KOPT-K1 (cell line): ENCODE data around the gene WASF1.
"Not testable (repeated sequence)": the region's sequence is repeated elsewhere in the genome, so short reads cannot be mapped to it uniquely, and the experiment has no call there.

ENCODE experiments used
- H3K27ac ChIP-seq: fragments of 200-600 bp; sonication (generic); 2 replicates; pipeline ENCODE4 v1.5.1; 2016; ENCODE audit warnings: antibody characterized with exemption, mild to moderate bottlenecking, low read depth, low read length; ENCODE audit not compliant: poor library complexity, severe bottlenecking
- H3K36me3 ChIP-seq: fragments of 200-600 bp; sonication (generic); 2 replicates; pipeline ENCODE4 v1.5.1; 2017; ENCODE audit warnings: antibody characterized with exemption, mild to moderate bottlenecking, low read length, moderate library complexity; ENCODE audit not compliant: insufficient read depth
- H3K9me3 ChIP-seq: fragments of 200-600 bp; sonication (generic); 2 replicates; pipeline ENCODE4 v1.5.1; 2017; ENCODE audit warnings: antibody characterized with exemption, low read length, mild to moderate bottlenecking; ENCODE audit not compliant: insufficient read depth, poor library complexity, severe bottlenecking

The WASF1 gene

DNA sequence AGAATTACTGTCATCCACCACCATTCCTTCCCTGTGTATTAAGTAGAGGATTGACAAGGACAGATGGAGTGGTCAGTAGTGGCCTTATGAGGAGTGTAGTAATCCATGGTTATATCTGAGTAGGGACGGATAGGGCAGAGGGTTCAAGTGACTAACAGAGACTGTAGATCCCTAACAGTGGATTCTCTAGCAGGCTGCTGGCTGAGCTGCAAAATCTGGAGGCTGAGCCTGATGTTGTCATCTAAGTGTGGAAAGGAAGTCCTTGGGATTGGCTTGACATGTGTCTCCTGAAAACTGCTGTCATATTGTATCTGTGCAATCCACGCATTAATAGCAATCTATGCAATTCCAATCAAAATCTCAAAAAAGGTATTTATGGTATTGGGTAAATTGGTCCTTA lies 94.2 kb downstream of the WASF1 start:
- H3K27ac ChIP-seq, result no peak overlapping the region
- H3K36me3 ChIP-seq, result no peaks in the 10 kb centered on the region
- H3K9me3 ChIP-seq, result no peaks in the 10 kb centered on the region

DNA sequence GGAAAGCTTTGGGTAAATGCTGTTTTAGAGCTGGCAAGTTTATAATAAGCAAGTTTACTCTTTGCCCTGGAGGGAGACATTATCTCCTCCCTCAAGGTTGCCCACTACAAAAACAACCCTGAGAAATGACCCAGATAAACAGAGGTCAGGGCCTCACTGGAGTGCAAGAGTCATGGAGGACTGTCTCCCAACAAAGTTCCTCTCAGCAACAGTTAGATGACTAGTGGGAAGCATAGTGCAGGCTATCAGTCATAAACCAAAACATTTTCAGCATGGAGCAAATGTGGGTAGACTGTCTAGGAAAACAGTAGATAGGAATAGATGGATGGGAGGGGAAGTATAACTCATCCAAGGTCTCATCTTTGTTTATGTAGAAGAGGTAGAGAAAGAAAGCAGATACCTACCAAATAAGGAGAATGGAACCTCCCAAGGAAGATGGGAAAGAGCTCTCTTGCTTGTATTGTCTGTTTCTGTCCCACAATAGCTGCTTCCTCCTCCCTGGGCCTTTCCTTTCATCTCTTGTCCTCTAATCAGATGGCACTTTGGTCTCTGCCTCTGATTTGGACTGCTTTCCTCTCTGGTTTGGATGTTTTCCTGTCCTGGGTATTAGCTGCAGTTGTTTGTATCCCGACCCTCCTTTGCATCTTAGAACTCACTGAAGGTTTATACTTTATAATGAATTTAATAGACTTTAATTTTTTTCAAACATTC lies 95.4 kb downstream of the WASF1 start:
- Histone ChIP-seq H3K36me3 (no peaks in the 10 kb centered on the region), H3K27ac (no peak overlapping the region), H3K9me3 (no peaks in the 10 kb centered on the region)

DNA sequence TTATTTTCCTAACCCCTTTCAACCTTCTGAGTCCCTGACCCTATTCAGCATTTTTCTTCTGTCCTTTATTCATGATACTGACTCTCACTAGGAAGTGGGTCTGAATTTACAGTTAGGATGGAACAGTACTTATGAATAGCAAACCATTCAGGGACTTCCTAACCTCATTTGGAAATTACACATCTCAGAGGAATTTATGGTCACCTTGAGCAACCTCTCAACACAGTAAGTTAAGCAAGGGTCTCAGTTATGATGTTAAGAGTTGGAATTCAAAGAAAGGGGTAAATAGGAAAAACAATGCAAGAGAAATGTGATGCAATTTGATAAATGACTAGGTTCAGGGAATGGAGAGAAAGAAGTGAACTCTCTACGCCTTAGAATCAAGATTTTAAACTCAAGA lies 104.1 kb downstream of the WASF1 start:
- Histone ChIP-seq H3K27ac (no peak overlapping the region), H3K9me3 (no peaks in the 10 kb centered on the region), H3K36me3 (no peaks in the 10 kb centered on the region)

DNA sequence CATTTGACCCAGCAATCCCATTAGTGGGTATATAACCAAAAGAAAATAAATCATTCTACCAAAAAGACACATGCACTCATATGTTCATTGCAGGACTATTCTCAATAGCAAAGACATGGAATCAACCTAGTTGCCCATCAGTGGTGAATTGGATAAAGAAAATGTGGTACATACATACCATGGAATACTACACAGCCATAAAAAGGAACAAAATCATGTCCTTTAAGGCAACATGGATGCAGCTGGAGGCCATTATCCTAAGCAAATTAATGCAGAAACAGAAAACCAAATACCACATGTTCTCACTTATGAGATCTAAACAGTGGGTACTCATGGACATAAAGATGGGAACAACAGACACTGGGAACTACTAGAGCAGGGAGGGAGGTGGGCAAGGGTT lies 106.0 kb downstream of the WASF1 start:
- not testable (repeated sequence) for H3K27ac ChIP-seq, H3K36me3 ChIP-seq, H3K9me3 ChIP-seq

DNA sequence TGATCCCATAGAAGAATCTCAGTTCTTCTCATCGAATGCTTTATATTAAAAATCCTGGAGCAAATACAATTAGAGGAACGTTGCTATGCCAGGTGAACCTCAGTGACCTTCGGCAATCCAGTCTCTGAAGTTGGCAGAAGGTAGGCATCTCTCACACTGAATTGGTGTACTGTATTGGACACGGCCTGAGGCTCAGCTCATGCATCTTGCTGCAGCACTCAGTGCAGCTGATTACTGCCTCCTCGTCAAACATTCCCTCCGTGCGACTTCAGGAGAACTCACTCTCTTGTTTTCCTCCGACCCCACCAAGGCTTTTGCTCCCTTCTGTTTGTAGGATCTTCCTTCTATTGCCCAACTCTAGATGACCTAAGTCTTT lies 110.9 kb downstream of the WASF1 start:
- no peaks in the 10 kb centered on the region for H3K9me3 ChIP-seq
- no peak overlapping the region for H3K27ac ChIP-seq
- no peaks in the 10 kb centered on the region for H3K36me3 ChIP-seq

DNA sequence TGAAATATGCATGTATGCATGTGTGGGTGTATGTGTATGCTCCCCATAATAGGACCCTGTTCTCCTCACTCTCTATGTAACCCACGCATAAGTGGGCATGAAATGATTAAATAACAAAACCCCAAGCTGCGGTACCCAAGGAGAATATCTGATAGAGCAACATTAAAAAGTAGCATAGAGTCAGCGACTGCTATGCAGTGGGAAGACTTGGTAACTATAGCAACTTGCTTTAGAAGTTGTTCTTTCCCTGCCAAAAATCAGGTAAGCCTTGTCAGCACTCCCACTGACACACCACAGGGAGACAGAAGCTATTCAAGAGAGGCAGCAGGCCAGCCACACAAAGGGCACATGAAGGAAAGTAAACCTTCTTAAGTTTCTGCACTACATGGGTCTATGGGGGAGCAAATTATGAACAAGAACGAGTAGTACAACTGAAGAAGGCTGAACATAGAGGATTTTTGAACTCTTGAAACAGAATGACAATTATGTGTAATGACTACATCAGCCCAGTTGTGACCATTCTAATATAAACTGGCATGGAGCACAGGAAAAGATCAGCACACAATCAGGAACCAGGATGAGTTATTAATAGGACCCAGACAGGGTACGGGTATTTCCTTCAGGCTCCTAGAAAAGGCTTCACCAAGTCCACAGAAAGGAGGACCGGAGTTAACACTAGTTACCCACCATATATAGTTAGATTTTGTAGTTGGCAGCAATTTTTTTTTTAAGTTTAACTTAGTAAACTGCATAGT lies 111.5 kb downstream of the WASF1 start:
- Histone ChIP-seq H3K27ac (no peak overlapping the region), H3K9me3 (no peaks in the 10 kb centered on the region), H3K36me3 (no peaks in the 10 kb centered on the region)

DNA sequence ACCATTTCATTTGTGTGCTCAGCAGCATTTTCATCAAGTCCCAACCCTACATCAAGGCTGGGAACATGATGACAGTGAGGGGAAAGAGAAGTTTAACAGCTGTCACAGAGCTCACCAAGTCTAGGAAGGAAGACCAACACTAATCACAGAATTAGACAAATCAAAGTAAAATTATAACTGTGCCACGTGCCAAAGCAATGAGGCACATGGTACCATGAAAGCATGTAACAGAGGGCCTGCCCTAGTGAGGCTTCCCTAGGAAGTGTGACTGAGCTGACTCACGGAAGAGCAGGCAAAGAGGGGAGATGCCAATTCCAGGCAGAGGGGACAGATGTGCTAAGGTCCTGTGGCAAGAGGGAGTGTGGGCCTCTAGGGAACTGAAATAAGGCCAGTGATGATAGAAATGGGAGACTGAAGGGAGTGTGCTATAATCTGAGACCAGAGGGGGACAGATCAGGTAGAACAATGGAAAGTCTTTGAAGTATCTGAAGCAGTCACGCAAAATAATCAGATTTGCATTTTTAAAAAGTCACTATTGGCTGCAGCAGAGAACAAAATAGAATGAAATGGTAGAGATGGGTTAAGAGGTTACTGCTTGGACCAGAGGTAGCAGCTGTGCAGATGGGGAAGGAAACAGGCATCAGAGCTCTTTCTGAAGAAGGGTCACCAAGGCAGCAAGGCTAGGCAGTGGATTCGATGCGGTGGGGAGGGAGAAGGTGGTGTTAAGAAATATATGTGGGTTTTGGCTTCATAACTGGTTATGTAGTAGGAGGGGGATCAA lies 114.5 kb downstream of the WASF1 start:
- Histone ChIP-seq H3K27ac (no peak overlapping the region), H3K36me3 (no peaks in the 10 kb centered on the region), H3K9me3 (no peaks in the 10 kb centered on the region)

DNA sequence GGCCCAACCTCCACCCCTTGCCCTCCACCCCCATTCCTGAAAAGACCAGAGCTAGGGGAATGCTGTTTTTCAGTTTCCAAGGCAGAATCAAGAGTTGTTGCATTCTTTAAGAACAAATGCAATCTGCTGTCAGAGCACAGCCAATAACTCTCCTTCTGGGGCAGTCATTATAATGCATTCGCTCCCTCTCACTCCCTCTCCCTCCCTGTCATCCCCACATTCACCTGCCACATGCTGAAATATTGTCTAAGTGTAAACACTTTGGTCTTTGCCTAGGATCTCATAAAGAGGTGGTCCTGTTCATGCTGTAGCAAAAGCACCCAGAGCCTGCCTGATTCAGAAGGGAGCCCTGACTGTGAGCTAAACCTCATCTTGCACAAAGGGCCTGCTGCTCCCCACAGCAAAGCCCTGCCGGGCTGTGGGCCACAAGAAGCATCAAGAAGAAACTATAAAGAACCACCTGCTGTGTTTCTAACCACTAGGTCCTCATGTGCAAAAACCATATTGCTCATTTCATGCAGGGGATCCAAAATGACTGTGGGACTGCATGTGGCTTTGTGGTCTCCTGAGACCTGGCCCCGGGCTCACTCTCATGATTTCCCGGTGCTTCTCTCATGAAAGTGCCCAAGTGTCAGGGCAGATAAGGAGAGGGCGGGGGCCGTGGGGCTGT lies 115.7 kb downstream of the WASF1 start:
- no peaks in the 10 kb centered on the region for H3K9me3 ChIP-seq
- no peak overlapping the region for H3K27ac ChIP-seq
- H3K36me3 ChIP-seq, result no peaks in the 10 kb centered on the region

DNA sequence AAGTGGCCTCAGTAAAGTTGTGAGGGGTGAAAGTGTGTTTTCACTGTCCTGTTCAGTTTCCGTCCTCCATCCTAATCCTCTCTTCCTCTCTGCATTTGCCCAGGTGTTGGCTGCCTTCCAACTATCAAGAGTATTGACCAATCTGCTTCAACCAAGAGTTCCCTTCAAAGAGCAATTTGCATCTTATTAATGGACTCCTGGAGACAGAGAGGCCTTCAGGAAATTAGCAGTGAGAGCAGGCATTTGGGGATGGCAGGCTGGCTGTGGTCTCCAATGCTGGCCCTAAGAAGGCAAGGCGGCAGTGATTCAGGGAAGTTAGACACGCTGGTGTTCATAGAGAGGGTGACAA lies 124.1 kb downstream of the WASF1 start:
- Histone ChIP-seq H3K9me3 (no peaks in the 10 kb centered on the region), H3K36me3 (no peaks in the 10 kb centered on the region), H3K27ac (no peak overlapping the region)

DNA sequence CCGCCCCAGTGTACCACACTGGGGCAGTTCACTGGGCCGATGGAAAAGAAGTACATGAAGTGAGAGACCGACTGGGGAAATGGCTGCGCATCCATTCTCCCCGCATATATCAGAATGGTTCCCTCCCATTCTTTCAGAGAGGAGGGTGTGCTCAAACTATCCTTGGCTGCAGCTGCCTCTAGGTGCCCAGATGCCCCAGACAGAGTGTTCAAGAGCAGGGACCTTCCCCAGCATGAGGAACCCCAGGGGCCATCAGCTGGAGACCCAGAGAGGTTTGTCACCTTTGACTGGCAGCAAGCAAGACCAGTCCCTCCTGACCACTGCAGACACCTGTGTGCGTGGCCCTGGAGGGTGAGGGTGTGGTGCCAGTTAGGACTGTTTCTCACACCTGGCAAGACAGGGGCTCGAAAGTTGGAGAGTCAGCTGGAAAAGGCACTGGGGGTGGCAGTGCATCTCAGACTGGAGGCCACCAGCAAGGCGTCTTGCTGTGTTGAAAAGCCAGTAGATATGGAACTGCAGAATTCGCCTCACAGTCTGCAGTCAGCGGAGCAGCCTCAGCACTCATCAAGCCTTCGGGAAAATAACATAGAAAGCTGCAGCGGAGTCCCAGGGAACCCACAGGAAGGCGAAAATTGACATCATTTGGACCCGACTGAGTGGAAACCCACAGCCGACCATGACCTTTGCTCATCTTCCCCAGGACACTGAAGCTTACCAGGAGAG lies 124.6 kb downstream of the WASF1 start:
- H3K9me3 ChIP-seq, result no peaks in the 10 kb centered on the region
- no peaks in the 10 kb centered on the region for H3K36me3 ChIP-seq
- no peak overlapping the region for H3K27ac ChIP-seq

DNA sequence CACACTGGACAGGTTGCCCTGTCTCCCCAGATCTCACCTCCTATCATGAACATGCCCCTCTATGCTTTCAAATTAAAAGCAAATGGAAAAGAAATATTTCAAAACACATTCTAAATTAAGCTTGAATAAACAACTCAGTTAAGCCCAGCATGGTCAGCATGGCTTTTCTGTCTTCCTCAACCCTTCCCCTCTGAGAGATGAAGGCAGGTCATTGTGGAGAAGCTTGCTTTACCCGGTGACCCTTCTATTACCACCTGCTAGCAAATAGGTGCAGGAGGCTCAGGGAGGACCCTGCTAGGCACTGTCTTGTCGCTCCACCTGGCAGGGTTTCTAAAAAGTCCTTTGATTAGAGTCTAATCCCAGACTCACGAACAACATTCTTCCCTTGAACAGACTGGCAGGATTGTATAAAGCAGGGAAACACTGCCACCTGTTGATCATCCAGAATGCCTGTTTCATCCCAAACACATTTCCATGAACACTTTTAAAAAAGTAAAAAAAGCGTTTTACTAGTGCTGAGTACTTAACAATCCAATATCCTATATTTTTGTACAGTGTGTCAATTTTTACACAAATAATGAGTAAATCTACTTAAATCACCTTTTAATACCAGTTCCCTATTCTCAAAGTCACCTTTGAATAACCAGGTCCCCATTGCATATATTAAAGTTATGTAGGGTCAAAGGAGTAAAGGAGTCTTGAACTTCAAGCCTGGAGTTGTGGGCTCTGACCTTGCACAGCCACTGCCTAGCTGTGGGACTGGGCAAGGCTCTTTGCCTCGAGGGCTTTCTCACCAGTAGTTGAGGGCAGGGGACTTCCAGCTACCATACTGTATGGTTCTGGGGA lies 125.9 kb downstream of the WASF1 start:
- Histone ChIP-seq H3K27ac (no peak overlapping the region), H3K9me3 (no peaks in the 10 kb centered on the region), H3K36me3 (no peaks in the 10 kb centered on the region)

DNA sequence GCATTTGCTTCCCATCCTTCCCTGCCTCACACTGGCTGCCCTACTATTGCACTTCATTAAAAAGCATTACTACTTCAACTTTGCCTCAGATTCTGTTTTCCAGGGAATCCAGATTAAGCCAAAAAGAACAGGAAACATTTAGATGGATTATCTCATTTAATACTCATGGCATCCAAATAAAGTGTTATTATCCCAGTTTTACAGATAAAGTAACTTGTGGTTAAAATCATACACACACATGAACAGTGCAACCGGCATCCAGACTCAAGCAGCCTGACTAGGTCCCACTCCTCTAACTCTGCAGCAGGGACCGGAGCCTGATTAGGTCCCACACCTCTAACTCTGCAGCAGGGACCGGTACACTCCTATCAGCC lies 129.0 kb downstream of the WASF1 start:
- Histone ChIP-seq H3K9me3 (peaks cover 4% of the 10 kb centered on the region), H3K36me3 (no peaks in the 10 kb centered on the region), H3K27ac (no peak overlapping the region)
